D721Med (cell line): Measurements from ENCODE around the gene MYO1B.

Source experiments
- DNase-seq: peaks from one replicate; pipeline ENCODE4 v3.0.0; 2011; ENCODE audit warnings: low spot score; ENCODE audit not compliant: insufficient read length
- FAIRE-seq: peaks from 2 replicates; lab custom pipeline; 2011; peaks lifted over from hg19 to GRCh38; lab: Jason Lieb, UNC
- TF ChIP-seq, protein P1 (sequence below): IDR thresholded peaks from 2 replicates; pipeline ENCODE4 v1.5.1; 2012; ENCODE audit warnings: mild to moderate bottlenecking, control low read depth; ENCODE audit not compliant: insufficient read depth; ENCODE audit errors: missing control alignments

MYO1B gene

GRCh38 chr2:191415858-191416257, 170.7 kb downstream of the MYO1B start:
- FAIRE-seq (no peak), DNase-seq (no peak)
- TF ChIP-seq, protein P1, sequence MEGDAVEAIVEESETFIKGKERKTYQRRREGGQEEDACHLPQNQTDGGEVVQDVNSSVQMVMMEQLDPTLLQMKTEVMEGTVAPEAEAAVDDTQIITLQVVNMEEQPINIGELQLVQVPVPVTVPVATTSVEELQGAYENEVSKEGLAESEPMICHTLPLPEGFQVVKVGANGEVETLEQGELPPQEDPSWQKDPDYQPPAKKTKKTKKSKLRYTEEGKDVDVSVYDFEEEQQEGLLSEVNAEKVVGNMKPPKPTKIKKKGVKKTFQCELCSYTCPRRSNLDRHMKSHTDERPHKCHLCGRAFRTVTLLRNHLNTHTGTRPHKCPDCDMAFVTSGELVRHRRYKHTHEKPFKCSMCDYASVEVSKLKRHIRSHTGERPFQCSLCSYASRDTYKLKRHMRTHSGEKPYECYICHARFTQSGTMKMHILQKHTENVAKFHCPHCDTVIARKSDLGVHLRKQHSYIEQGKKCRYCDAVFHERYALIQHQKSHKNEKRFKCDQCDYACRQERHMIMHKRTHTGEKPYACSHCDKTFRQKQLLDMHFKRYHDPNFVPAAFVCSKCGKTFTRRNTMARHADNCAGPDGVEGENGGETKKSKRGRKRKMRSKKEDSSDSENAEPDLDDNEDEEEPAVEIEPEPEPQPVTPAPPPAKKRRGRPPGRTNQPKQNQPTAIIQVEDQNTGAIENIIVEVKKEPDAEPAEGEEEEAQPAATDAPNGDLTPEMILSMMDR = no peak

DNA sequence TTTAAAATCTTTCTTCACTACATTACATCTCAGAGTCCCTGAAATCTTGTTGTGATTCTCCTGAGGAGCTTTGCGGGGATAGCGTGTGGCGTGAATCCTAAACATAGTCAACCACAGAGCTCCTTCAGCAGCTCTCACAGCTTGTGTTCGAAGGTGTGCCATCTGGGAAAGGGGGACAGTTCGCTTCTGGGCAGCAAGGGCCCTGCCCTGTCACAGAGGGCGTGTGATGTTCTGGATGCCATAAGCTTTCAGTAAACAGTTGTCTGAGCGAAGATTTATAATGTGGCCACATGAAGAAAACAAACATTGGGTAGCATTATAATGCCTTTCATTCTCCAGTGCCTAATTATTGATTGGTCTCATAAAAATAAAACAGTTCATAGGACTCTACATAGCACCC, 172.5 kb downstream of the MYO1B start:
- TF ChIP-seq, protein P1 = no peak
- no peak for DNase-seq
- no peak for FAIRE-seq

DNA sequence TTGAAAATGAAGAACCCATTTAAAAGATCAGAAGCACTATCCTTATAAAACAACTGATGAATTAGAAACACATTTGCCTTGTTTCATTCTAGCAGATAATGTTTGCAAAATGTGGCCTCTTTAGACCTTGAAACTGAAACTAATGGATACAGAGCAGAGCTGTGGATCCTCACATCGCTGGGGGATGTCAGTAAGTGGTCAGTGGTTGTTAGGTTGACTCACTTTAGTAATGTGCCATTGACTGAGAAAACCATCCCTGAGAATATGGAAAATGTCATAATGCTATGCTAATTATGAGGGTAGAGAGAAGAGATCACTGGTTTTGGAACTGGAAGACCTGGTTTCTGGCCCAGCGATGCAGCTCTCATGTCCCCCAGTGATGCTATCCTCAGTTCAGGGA, 176.7 kb downstream of the MYO1B start:
- no peak for FAIRE-seq
- DNase-seq = no peak

GRCh38 chr2:191427031-191427430, 181.8 kb downstream of the MYO1B start:
- TF ChIP-seq, protein P1 = no peak

More for the DNA sequence above, 176.7 kb downstream of the MYO1B start:
- TF ChIP-seq, protein P1 = no peak

GRCh38 chr2:191428141-191428540, 182.9 kb downstream of the MYO1B start:
- no peak for FAIRE-seq
- DNase-seq = no peak
- TF ChIP-seq, protein P1 = no peak

More at GRCh38 chr2:191427031-191427430, 181.8 kb downstream of the MYO1B start:
- no peak for DNase-seq
- FAIRE-seq = no peak

DNA sequence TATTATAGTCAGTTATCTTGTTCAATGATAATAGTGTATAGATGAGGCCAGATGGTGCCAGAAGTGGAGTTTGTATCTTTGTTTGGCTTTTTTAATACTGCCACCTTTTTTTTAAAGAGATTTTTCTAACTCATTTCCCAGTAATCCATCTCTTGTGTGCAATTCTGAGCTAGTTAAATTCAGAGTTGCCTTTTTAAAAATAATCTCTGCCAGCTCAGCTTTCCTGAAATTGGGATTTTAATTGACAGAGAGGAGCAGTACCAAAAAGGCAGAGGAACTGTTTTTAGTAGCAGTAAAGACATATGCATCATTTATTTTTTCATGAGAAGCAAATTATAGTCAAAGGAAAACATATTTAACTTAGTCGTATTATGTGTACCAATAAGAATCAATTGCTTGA, 185.3 kb downstream of the MYO1B start:
- FAIRE-seq = no peak
- TF ChIP-seq, protein P1 = no peak
- DNase-seq = no peak

DNA sequence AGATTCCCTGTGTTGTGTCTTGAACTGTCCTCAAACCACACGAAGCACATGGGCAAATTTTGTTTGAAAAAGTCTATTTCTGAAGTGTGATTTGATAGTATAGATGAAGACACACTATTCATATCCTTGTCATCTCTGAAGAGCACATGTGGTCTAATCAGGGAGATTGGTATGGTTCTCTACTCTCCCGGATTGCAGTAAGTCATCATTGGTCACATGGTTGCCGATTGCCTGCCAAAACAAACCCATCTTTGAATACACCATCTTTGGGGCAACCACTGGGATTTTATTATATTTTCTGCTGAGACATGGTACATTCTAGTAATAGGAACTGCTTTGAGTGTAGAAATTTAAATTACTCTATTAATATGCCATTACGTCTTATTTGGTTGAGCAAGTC, 186.9 kb downstream of the MYO1B start:
- TF ChIP-seq, protein P1 = no peak
- no peak for DNase-seq
- no peak for FAIRE-seq
